H1 (cell line): ENCODE measurements around the gene TMEM54. TPM values are rescaled to one million over a fixed set of nuclear protein-coding genes. Genes with fewer than 3 reads are reported as not detected.

Source experiments
- CTCF ChIA-PET: fragments of 300-600 bp; sonication (Branson Sonifier 250); formaldehyde crosslinking; loops from one replicate; lab custom pipeline; 2021; ENCODE audit not compliant: partially characterized antibody; lab: Charles Lee
- POLR2A ChIA-PET: fragments of 300-600 bp; sonication (Branson Sonifier 250); formaldehyde crosslinking; loops from one replicate; lab custom pipeline; 2021; ENCODE audit warnings: inconsistent platforms; ENCODE audit not compliant: partially characterized antibody; lab: Charles Lee
- DNase-seq, 2 experiments: peaks; one replicate each; pipeline versions ENCODE4 v3.0.0 to v3.0.0-alpha.2; 2010 to 2022; ENCODE audit warnings: low spot score in 2 of 2, low read depth in 1 of 2, mixed read lengths in 1 of 2
- FAIRE-seq: peaks from 2 replicates; lab custom pipeline; 2011; peaks lifted over from hg19 to GRCh38; lab: Jason Lieb, UNC
- H2AFZ ChIP-seq: 2 replicates; pipeline ENCODE4 v1.8.1; 2012; ENCODE audit warnings: low read length, inconsistent platforms
- H2AK5ac ChIP-seq: 2 replicates; pipeline ENCODE4 v1.6.1; 2013; ENCODE audit warnings: low read depth, low read length
- H2BK120ac ChIP-seq: replicated peaks from 2 replicates; pipeline ENCODE3; 2013; ENCODE audit warnings: low read depth, low read length, inconsistent platforms
- H2BK12ac ChIP-seq: 2 replicates; pipeline ENCODE4 v1.6.1; 2013; ENCODE audit warnings: low read depth, low read length
- H2BK15ac ChIP-seq: 2 replicates; pipeline ENCODE4 v1.6.1; 2013; ENCODE audit warnings: low read length
- H2BK20ac ChIP-seq: 2 replicates; pipeline ENCODE4 v1.6.1; 2013; ENCODE audit warnings: low read length
- H2BK5ac ChIP-seq: 2 replicates; pipeline ENCODE4 v1.6.1; 2013; ENCODE audit warnings: low read depth, low read length
- H3K14ac ChIP-seq: 2 replicates; pipeline ENCODE4 v1.6.1; 2013; ENCODE audit warnings: inconsistent platforms; ENCODE audit not compliant: insufficient read length
- H3K18ac ChIP-seq: 2 replicates; pipeline ENCODE4 v1.6.1; 2013; ENCODE audit warnings: low read length; ENCODE audit errors: extremely low read depth
- H3K23ac ChIP-seq: 2 replicates; pipeline ENCODE4 v1.6.1; 2013; ENCODE audit warnings: inconsistent platforms; ENCODE audit not compliant: insufficient read length
- H3K23me2 ChIP-seq: 2 replicates; pipeline ENCODE4 v1.6.1; 2013; ENCODE audit warnings: low read depth, low read length
- H3K27ac ChIP-seq: 2 replicates; pipeline ENCODE4 v1.6.1; 2011; ENCODE audit warnings: low read depth, low read length, inconsistent platforms
- H3K27me3 ChIP-seq, 4 experiments: replicated peaks in 1 of 4; 1 replicate in 1 of 4; 2 replicates in 3 of 4; pipeline versions ENCODE4 v1.6.1 to v1.8.1; 2011 to 2013; ENCODE audit warnings: low read length in 3 of 4, mild to moderate bottlenecking in 3 of 4, inconsistent platforms in 2 of 4, mixed read lengths in 2 of 4, moderate library complexity in 1 of 4; ENCODE audit not compliant: control insufficient read depth in 3 of 4, insufficient read depth in 3 of 4; ENCODE audit errors: extremely low read depth in 1 of 4
- H3K36me3 ChIP-seq, 4 experiments: 2 replicates each; pipeline versions ENCODE4 v1.6.1 to v1.8.1; 2011 to 2013; ENCODE audit warnings: mild to moderate bottlenecking in 4 of 4, low read length in 3 of 4, moderate library complexity in 2 of 4, control low read depth in 1 of 4, inconsistent platforms in 1 of 4; ENCODE audit not compliant: insufficient read depth in 4 of 4, control insufficient read depth in 2 of 4
- H3K4ac ChIP-seq: replicated peaks from 2 replicates; pipeline ENCODE3; 2013; ENCODE audit warnings: low read length, low read depth, mixed read lengths, inconsistent platforms; ENCODE audit not compliant: insufficient read length
- H3K4me1 ChIP-seq, 4 experiments: replicated peaks in 1 of 4; 1 replicate in 1 of 4; 2 replicates in 3 of 4; pipeline versions ENCODE4 v1.6.1 to v1.8.1; 2011 to 2013; ENCODE audit warnings: low read length in 3 of 4, inconsistent platforms in 2 of 4, mixed read lengths in 1 of 4; ENCODE audit not compliant: insufficient read depth in 4 of 4, control insufficient read depth in 3 of 4
- H3K4me2 ChIP-seq, 2 experiments: 2 replicates each; pipeline versions ENCODE4 v1.6.1 to v1.8.1; 2011 to 2013; ENCODE audit warnings: low read depth in 2 of 2, low read length in 2 of 2, control low read depth in 1 of 2, inconsistent platforms in 1 of 2, mild to moderate bottlenecking in 1 of 2; ENCODE audit not compliant: insufficient read depth in 1 of 2
- H3K4me3 ChIP-seq, 4 experiments: fragments of 200-600, 300-600 bp in 1 of 4; sonication (generic), shearing (Covaris generic), sonication (Bioruptor Twin) in 1 of 4; 2 replicates each; pipeline versions ENCODE4 v1.5.1 to v1.8.1; 2011 to 2016; ENCODE audit warnings: low read length in 4 of 4, low read depth in 3 of 4, control low read depth in 2 of 4, inconsistent platforms in 2 of 4, mild to moderate bottlenecking in 2 of 4, mixed read lengths in 1 of 4, moderate library complexity in 1 of 4; ENCODE audit not compliant: insufficient read depth in 2 of 4; ENCODE audit errors: extremely low read depth in 1 of 4
- H3K56ac ChIP-seq: replicated peaks from 2 replicates; pipeline ENCODE3; 2013; ENCODE audit warnings: low read depth, mild to moderate bottlenecking, mixed read lengths, low read length, inconsistent platforms; ENCODE audit not compliant: insufficient read length
- H3K79me1 ChIP-seq: 2 replicates; pipeline ENCODE4 v1.6.1; 2013; ENCODE audit warnings: low read depth, low read length, control low read depth
- H3K79me2 ChIP-seq, 2 experiments: 2 replicates each; pipeline versions ENCODE4 v1.6.1 to v1.8.1; 2012 to 2013; ENCODE audit warnings: low read length in 2 of 2, mild to moderate bottlenecking in 2 of 2, inconsistent platforms in 1 of 2; ENCODE audit not compliant: insufficient read depth in 2 of 2, control insufficient read depth in 1 of 2
- H3K9ac ChIP-seq, 4 experiments: replicated peaks in 1 of 4; 1 replicate in 1 of 4; 2 replicates in 3 of 4; pipeline versions ENCODE4 v1.6.1 to v1.8.1; 2011 to 2013; ENCODE audit warnings: low read depth in 3 of 4, low read length in 3 of 4, control low read depth in 2 of 4, mild to moderate bottlenecking in 2 of 4, moderate library complexity in 2 of 4, inconsistent platforms in 1 of 4; ENCODE audit errors: extremely low read depth in 1 of 4
- H3K9me3 ChIP-seq, 2 experiments: 2 replicates each; pipeline versions ENCODE4 v1.6.1 to v1.8.1; 2012 to 2013; ENCODE audit warnings: mild to moderate bottlenecking in 2 of 2, moderate library complexity in 2 of 2, control low read depth in 1 of 2, inconsistent platforms in 1 of 2, low read depth in 1 of 2, low read length in 1 of 2, mixed read lengths in 1 of 2; ENCODE audit not compliant: insufficient read depth in 2 of 2
- H4K20me1 ChIP-seq, 2 experiments: replicated peaks in 1 of 2; 2 replicates each; pipeline versions ENCODE3 to v1.8.1; 2011 to 2013; ENCODE audit warnings: inconsistent platforms in 2 of 2, low read length in 2 of 2, mild to moderate bottlenecking in 1 of 2; ENCODE audit not compliant: insufficient read depth in 2 of 2, control insufficient read depth in 1 of 2
- H4K5ac ChIP-seq: 2 replicates; pipeline ENCODE4 v1.6.1; 2013; ENCODE audit warnings: low read length, low read depth, mixed read lengths, inconsistent platforms; ENCODE audit not compliant: insufficient read length
- H4K8ac ChIP-seq: 2 replicates; pipeline ENCODE4 v1.8.0; 2013; ENCODE audit warnings: mild to moderate bottlenecking, moderate library complexity, low read length, inconsistent platforms; ENCODE audit not compliant: insufficient read depth; ENCODE audit errors: extremely low read depth
- H4K91ac ChIP-seq: replicated peaks from 2 replicates; pipeline ENCODE3; 2013; ENCODE audit warnings: low read length, mixed read lengths, inconsistent platforms; ENCODE audit not compliant: insufficient read length
- CBX5 ChIP-seq: fragments of 300-800, 300-1000 bp; sonication (generic); IDR thresholded peaks from 2 replicates; pipeline ENCODE4 v1.7.1; 2016; ENCODE audit warnings: antibody characterized with exemption, low read length, low read depth
- CHD1 ChIP-seq: IDR thresholded peaks from 2 replicates; pipeline ENCODE4 v1.6.1; 2012; ENCODE audit warnings: low read depth, low read length, improper control_type of control experiment
- CHD2 ChIP-seq: IDR thresholded peaks from 2 replicates; pipeline ENCODE4 v1.6.1; 2012; ENCODE audit warnings: low read length, improper control_type of control experiment
- JUND ChIP-seq: IDR thresholded peaks from 2 replicates; pipeline ENCODE4 v1.6.1; 2011; ENCODE audit warnings: mild to moderate bottlenecking, improper control_type of control experiment, low read length
- KDM5A ChIP-seq: fragments of 200-600 bp; IDR thresholded peaks from 2 replicates; pipeline ENCODE4 v1.7.1; 2012; ENCODE audit warnings: mild to moderate bottlenecking, low read length, inconsistent platforms, mixed read lengths
- PHF8 ChIP-seq: fragments of 200-600 bp; sonication (generic); conservative IDR thresholded peaks from 2 replicates; pipeline ENCODE4 v1.7.1; 2012; ENCODE audit warnings: low read depth, mild to moderate bottlenecking, inconsistent platforms, low read length, moderate library complexity
- SAP30 ChIP-seq: fragments of 300-600 bp; sonication (generic); IDR thresholded peaks from 2 replicates; pipeline ENCODE4 v1.7.1; 2012; ENCODE audit warnings: low read length, moderate library complexity, mild to moderate bottlenecking, inconsistent platforms; ENCODE audit not compliant: insufficient read depth, insufficient replicate concordance
- SP2 ChIP-seq: IDR thresholded peaks from 2 replicates; pipeline ENCODE4 v1.6.1; 2012; ENCODE audit warnings: mild to moderate bottlenecking, low read length, inconsistent platforms
- TAF1 ChIP-seq: IDR thresholded peaks from 2 replicates; pipeline ENCODE4 v1.6.1; 2011; ENCODE audit warnings: mild to moderate bottlenecking, low read depth, low read length
- ZNF274 ChIP-seq: IDR thresholded peaks from 2 replicates; pipeline ENCODE4 v1.7.0; 2012; ENCODE audit warnings: low read length, borderline replicate concordance; ENCODE audit errors: extremely low read depth
- WGBS, 2 experiments: shearing (Covaris generic) in 1 of 2; methylation state at CpG; one replicate each; pipeline versions ENCODE4 v1.1.6 to v1.1.7; 2013 to 2015; ENCODE audit warnings: low lambda C conversion rate in 2 of 2, mixed read lengths in 2 of 2, inconsistent platforms in 1 of 2, low coverage in 1 of 2, missing lambda C conversion rate in 1 of 2; ENCODE audit not compliant: insufficient replicate concordance in 2 of 2, insufficient coverage in 1 of 2, insufficient read length in 1 of 2; ENCODE audit errors: extremely low coverage in 1 of 2, missing lambda C conversion rate in 1 of 2; 5-methylcytosine and 5-hydroxymethylcytosine counted together
- polyA plus RNA-seq, 7 experiments: library from polyadenylated mRNA; depleted of rRNA in 3 of 7; stranded (reverse) in 5 of 7; unstranded in 2 of 7; fragments of >200 nt in 5 of 7; fragments of 200-250 nt in 2 of 7; gene quantifications; 1 replicate in 5 of 7; 2 replicates in 1 of 7; 4 replicates in 1 of 7; pipeline versions ENCODE4 v1.2.1 to v1.2.3, GENCODE V29; 2011 to 2013; ENCODE audit warnings: missing spikeins in 2 of 7, mixed read lengths in 2 of 7
- total RNA-seq: library from RNA; stranded (reverse); fragmentation: NEBNext Ultra II Directional; extraction: Animal tissue kit (Norgen Biotek cat#: 25700); gene quantifications from 2 replicates; pipeline ENCODE4 v1.2.1, GENCODE V29; 2021

The TMEM54 gene
- total and polyA plus RNA-seq, 2 of the 8 experiments (the other 6 are each of a cell fraction or from before 2014, with no cell fraction given) = 9.5 to 58.7 TPM

- Histone ChIP-seq H4K91ac (no peak overlapping the region), H3K23ac (no peak overlapping the region), H2AFZ (no peak overlapping the region), H3K27me3 (no peaks in the 10 kb centered on the region), H3K27ac (no peak overlapping the region), H3K4ac (no peak overlapping the region), H2BK12ac (no peak overlapping the region), H2BK20ac (no peak overlapping the region), H3K9ac (no peak overlapping the region), H3K23me2 (no peaks in the 10 kb centered on the region), H3K79me1 (no peaks in the 10 kb centered on the region), H4K8ac (no peak overlapping the region), H3K9me3 (no peaks in the 10 kb centered on the region), H2BK15ac (no peak overlapping the region), H2BK5ac (no peak overlapping the region), H2AK5ac (no peak overlapping the region), H3K56ac (no peak overlapping the region), H2BK120ac (no peak overlapping the region), H4K5ac (no peak overlapping the region), H3K4me2 (no peak overlapping the region), H4K20me1 (peaks cover 0 to 2% of the 10 kb centered on the region in 2 experiments), H3K79me2 (no peaks in the 10 kb centered on the region), H3K36me3 (peaks cover 0 to 7% (median 0%) of the 10 kb centered on the region in 4 experiments; a peak in 4 of 8 replicates), H3K4me3 (no peak overlapping the region), H3K14ac (no peak overlapping the region), H3K18ac (no peak overlapping the region), H3K4me1 (no peaks in the 10 kb centered on the region)
- CTCF ChIA-PET = interaction anchor here (0.5 to 1.9 kb wide), 3 partner anchors 8 to 294 kb away, joined by 3 to 8 read pairs (median 4); no protein-coding TSS in a partner anchor
- TF ChIP-seq CHD1 = no peak
- no peak for TF ChIP-seq ZNF274
- TF ChIP-seq CHD2 = no peak
- no peak for TF ChIP-seq PHF8
- no peak for TF ChIP-seq KDM5A
- TF ChIP-seq SP2 = no peak
- TF ChIP-seq CBX5 = no peak
- TF ChIP-seq SAP30 = no peak
- TF ChIP-seq JUND = no peak
- TF ChIP-seq TAF1 = no peak
- FAIRE-seq (no peak), DNase-seq (no peak)
- WGBS, 2 experiments = 87% methylated on average over 4 of the region's 4 CpGs; no CpG with 5 or more reads in 1 of the 2 experiments
- POLR2A ChIA-PET = interaction anchor here (1.0 to 1.7 kb wide), 4 partner anchors 8 to 46 kb away, joined by 3 to 6 read pairs (median 4); partner anchors contain the start of genes S100PBP and YARS1
These were observed 37.8 kb downstream of the TMEM54 start for GRCh38 chr1:32863218-32863880.
